GM12878 (cell line): ENCODE measurements around the gene SESTD1. TPM values are rescaled to one million over a fixed set of nuclear protein-coding genes. Genes with fewer than 3 reads are reported as not detected.

ENCODE experiments used
- ATAC-seq: fragments of 200-7000 bp; cut with Tn5 transposase; 3 replicates; pipeline ENCODE4 v1.9.1; 2020; ENCODE audit warnings: mild to moderate bottlenecking, moderate library complexity
- BruUV-seq: library from RNA; stranded (reverse); fragments of 400-500 nt; replicated peaks from 2 replicates; lab custom pipeline; 2021; lab: Mats Ljungman, UMichigan
- CTCF ChIA-PET: fragments of 300-600 bp; sonication (Branson Sonifier 250); formaldehyde crosslinking; extraction: SDS; loops from one replicate; lab custom pipeline; 2021; ENCODE audit warnings: inconsistent platforms; lab: Yijun Ruan, JAX
- POLR2A ChIA-PET: fragments of 350-600 bp; formaldehyde crosslinking; extraction: SDS; loops from one replicate; lab custom pipeline; 2021; ENCODE audit warnings: inconsistent platforms; lab: Charles Lee
- RAD21 ChIA-PET: fragments of 300-600 bp; sonication (Branson Sonifier 250); formaldehyde crosslinking; loops from one replicate; lab custom pipeline; 2023; ENCODE audit warnings: antibody characterized with exemption; ENCODE audit not compliant: unreplicated experiment; lab: Charles Lee
- SMC1A ChIA-PET: fragments of 300-600 bp; sonication (Branson Sonifier 250); formaldehyde crosslinking; loops from one replicate; lab custom pipeline; 2023; ENCODE audit not compliant: unreplicated experiment, uncharacterized antibody; lab: Charles Lee
- DNase-seq: peaks from one replicate; pipeline ENCODE4 v3.0.0-alpha.2; 2011; ENCODE audit warnings: low read depth, low spot score
- FAIRE-seq: peaks from 3 replicates; lab custom pipeline; 2011; peaks lifted over from hg19 to GRCh38; lab: Jason Lieb, UNC
- H2AFZ ChIP-seq: 2 replicates; pipeline ENCODE4 v1.6.0; 2011; ENCODE audit warnings: low read depth, low read length, control low read depth; ENCODE audit not compliant: control insufficient read depth
- H3K27ac ChIP-seq: 2 replicates; pipeline ENCODE4 v1.5.1; 2011; ENCODE audit warnings: control low read depth; ENCODE audit not compliant: control insufficient read depth, insufficient read depth
- H3K27me3 ChIP-seq, 2 experiments: replicated peaks in 1 of 2; 2 replicates each; pipeline versions ENCODE4 v1.6.0 to v1.6.1; 2011; ENCODE audit warnings: low read length in 1 of 2; ENCODE audit not compliant: control insufficient read depth in 2 of 2, insufficient read depth in 2 of 2
- H3K36me3 ChIP-seq, 2 experiments: 2 replicates each; pipeline ENCODE4 v1.5.1; 2011; ENCODE audit warnings: low read length in 1 of 2; ENCODE audit not compliant: control insufficient read depth in 2 of 2, insufficient read depth in 2 of 2
- H3K4me1 ChIP-seq: 2 replicates; pipeline ENCODE4 v1.6.1; 2011; ENCODE audit warnings: mild to moderate bottlenecking, low read length, moderate library complexity, mixed read lengths; ENCODE audit not compliant: control insufficient read depth, insufficient read depth
- H3K4me2 ChIP-seq: 2 replicates; pipeline ENCODE4 v1.6.0; 2011; ENCODE audit warnings: control low read depth; ENCODE audit not compliant: control insufficient read depth, insufficient read depth
- H3K4me3 ChIP-seq: fragments of 200-600 bp; sonication (generic); 2 replicates; pipeline ENCODE4 v1.5.1; 2016
- H3K79me2 ChIP-seq: 2 replicates; pipeline ENCODE4 v1.6.0; 2011; ENCODE audit warnings: low read length; ENCODE audit not compliant: control insufficient read depth, insufficient read depth
- H3K9ac ChIP-seq: 2 replicates; pipeline ENCODE4 v1.8.0; 2011; ENCODE audit warnings: low read length, control low read depth, mixed read lengths; ENCODE audit not compliant: control insufficient read depth, insufficient read depth
- H3K9me3 ChIP-seq: replicated peaks from 3 replicates; pipeline ENCODE4 v1.5.1; 2011; ENCODE audit warnings: mild to moderate bottlenecking, low read length; ENCODE audit not compliant: control insufficient read depth, insufficient read depth
- H4K20me1 ChIP-seq: 2 replicates; pipeline ENCODE4 v1.6.0; 2011; ENCODE audit not compliant: control insufficient read depth, insufficient read depth
- EP300 ChIP-seq, 2 experiments: fragments of 150-350 bp in 1 of 2; IDR thresholded peaks; 2 replicates each; pipeline ENCODE4 v1.6.1; 2011 to 2012; ENCODE audit warnings: low read depth in 2 of 2, low read length in 2 of 2, borderline replicate concordance in 1 of 2, improper control_type of control experiment in 1 of 2, inconsistent platforms in 1 of 2; ENCODE audit not compliant: control insufficient read depth in 1 of 2
- IKZF2 ChIP-seq, 2 experiments: fragments of 450-650 bp; IDR thresholded peaks; 2 replicates each; pipeline ENCODE4 v1.6.1; 2017; ENCODE audit warnings: mild to moderate bottlenecking in 2 of 2, moderate library complexity in 2 of 2
- JUNB ChIP-seq: IDR thresholded peaks from 2 replicates; pipeline ENCODE4 v1.6.1; 2016; ENCODE audit warnings: antibody characterized with exemption, mild to moderate bottlenecking
- JUND ChIP-seq: IDR thresholded peaks from 2 replicates; pipeline ENCODE4 v1.6.1; 2012; ENCODE audit warnings: low read depth, mild to moderate bottlenecking, low read length, improper control_type of control experiment, moderate library complexity
- MEF2B ChIP-seq: fragments of 450-650 bp; IDR thresholded peaks from 2 replicates; pipeline ENCODE4 v1.6.1; 2018; ENCODE audit warnings: mild to moderate bottlenecking, moderate library complexity; ENCODE audit not compliant: partially characterized antibody, poor library complexity, severe bottlenecking
- MTA2 ChIP-seq: fragments of 450-650 bp; IDR thresholded peaks from 2 replicates; pipeline ENCODE4 v1.6.1; 2016; ENCODE audit warnings: low read depth, mild to moderate bottlenecking, moderate library complexity
- POLR2AphosphoS2 ChIP-seq: IDR thresholded peaks from 2 replicates; pipeline ENCODE4 v1.6.1; 2011; ENCODE audit warnings: low read depth, mild to moderate bottlenecking, low read length, improper control_type of control experiment, moderate library complexity
- WRNIP1 ChIP-seq: IDR thresholded peaks from 2 replicates; pipeline ENCODE4 v1.6.1; 2011; ENCODE audit warnings: low read depth, low read length, improper control_type of control experiment, borderline replicate concordance
- WGBS: methylation state at CpG from one replicate; pipeline ENCODE4 v1.1.6; 2016; ENCODE audit warnings: low lambda C conversion rate; ENCODE audit not compliant: insufficient replicate concordance, insufficient coverage; ENCODE audit errors: missing lambda C conversion rate; 5-methylcytosine and 5-hydroxymethylcytosine counted together
- in situ Hi-C: fragments of 300-500 bp; cut with MboI; formaldehyde crosslinking; loops from 9 replicates; pipeline ENCODE4 v1.14.3; 2018; ENCODE audit warnings: mixed read lengths
- intact Hi-C: fragments of 100-400 bp; cut with micrococcal nuclease; formaldehyde crosslinking; loops from one replicate; pipeline ENCODE4 v1.14.2; 2022; ENCODE audit not compliant: unreplicated experiment
- polyA plus RNA-seq, 11 experiments: library from polyadenylated mRNA; depleted of rRNA in 4 of 11; unstranded in 6 of 11; stranded (reverse) in 5 of 11; fragments of >200 nt; fragmentation: Nextera tagmentation in 4 of 11; fragmentation: Illumina TruSeq in 1 of 11; extraction: Ambion mirVana in 4 of 11; extraction: Trizol in 1 of 11; gene quantifications; 1 replicate in 1 of 11; 2 replicates in 10 of 11; pipeline versions ENCODE4 v1.2.1 to v1.2.3, GENCODE V29; 2011 to 2016; ENCODE audit warnings: inconsistent platforms in 2 of 11, missing spikeins in 2 of 11, low read depth in 1 of 11
- total RNA-seq, 4 experiments: library from RNA; depleted of rRNA in 3 of 4; stranded (reverse); fragments of >200 nt in 3 of 4; fragmentation: Illumina TruSeq in 1 of 4; extraction: Trizol in 1 of 4; gene quantifications; 2 replicates each; pipeline versions ENCODE4 v1.2.1 to v1.2.3, GENCODE V29; 2013 to 2021
- TF ChIP-seq, protein P1 (sequence below): fragments of 450-650 bp; IDR thresholded peaks from 2 replicates; pipeline ENCODE4 v1.6.1; 2017; ENCODE audit warnings: mild to moderate bottlenecking, moderate library complexity
- TF ChIP-seq, protein P2 (sequence below): IDR thresholded peaks from 2 replicates; pipeline ENCODE4 v1.6.1; 2012; ENCODE audit warnings: low read length, inconsistent platforms

SESTD1 gene
- total and polyA plus RNA-seq, 10 of the 15 experiments (the other 5 are each of a cell fraction or from before 2014, with no cell fraction given) = 4.4 to 22.7 (median 9.5) TPM

DNA sequence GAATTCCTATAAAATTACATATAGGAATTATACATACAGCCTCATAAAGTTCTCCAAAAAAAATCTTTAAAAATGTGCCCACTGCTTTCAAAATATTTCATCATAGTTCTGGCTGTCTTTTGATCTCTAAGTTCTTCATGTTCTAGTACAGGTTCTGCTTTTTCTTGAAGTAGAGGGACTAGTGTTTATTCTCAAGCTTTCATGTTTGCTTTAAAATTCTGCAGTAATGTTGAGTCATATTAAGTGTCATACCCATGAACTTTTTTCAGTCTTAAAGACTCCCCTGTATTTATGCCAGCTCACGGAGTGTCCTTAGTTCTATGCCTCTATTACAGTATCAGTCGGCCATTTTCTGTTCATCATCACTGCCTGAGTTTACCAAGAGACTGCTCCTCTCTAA is 159.9 kb downstream of the SESTD1 start (continued):
- no peak for TF ChIP-seq POLR2AphosphoS2

DNA sequence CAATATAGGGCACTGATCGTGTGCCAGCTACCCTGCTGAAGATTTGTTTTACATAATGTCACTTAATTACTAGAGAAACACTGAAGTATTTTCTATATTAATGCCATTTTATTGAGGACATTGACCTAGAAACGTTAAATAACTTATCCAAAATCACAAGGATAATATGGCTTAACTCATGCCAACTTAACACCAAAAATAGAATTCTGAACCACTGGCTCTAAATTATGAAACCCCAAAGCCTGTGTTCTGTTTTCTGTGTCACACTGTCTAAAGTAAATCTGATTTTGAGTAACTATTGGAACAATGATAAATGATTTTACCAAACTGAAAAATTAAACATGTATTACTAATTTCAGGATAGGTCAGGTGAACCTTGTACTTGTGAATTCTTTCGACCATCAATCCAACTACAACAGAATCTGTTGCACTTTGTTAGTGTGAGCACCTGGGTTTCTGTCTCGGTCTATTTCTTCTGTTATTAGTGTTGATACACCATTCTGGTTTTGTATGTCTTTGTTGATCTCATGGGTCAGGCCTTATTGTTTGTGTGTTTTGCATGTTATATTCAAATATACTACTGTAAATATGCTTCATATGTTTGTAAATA is 166.4 kb downstream of the SESTD1 start:
- ChIA-PET POLR2A (interaction anchor here (1.0 to 3.4 kb wide), 4 partner anchors 8 to 77 kb away, joined by 3 to 22 read pairs (median 4); no protein-coding TSS in a partner anchor), SMC1A (interaction anchor here (0.8 to 7.3 kb wide), 12 partner anchors 8 to 101 kb away, joined by 3 to 66 read pairs (median 6); partner anchors contain the start of gene CCDC141), RAD21 (interaction anchor here (1.0 to 6.0 kb wide), 6 partner anchors 8 to 77 kb away, joined by 3 to 47 read pairs (median 14); partner anchors contain the start of gene CCDC141), CTCF (interaction anchor here (0.6 to 7.1 kb wide), 7 partner anchors 8 to 77 kb away, joined by 3 to 41 read pairs (median 4); partner anchors contain the start of gene CCDC141)
- Histone ChIP-seq H3K27me3 (no peaks in the 10 kb centered on the region), H3K4me1 (peaks cover 19% of the 10 kb centered on the region), H3K27ac (no peak overlapping the region; the same call in 1 of the 2 replicates), H3K9me3 (no peaks in the 10 kb centered on the region; the same call in 2 of the 3 replicates), H3K9ac (no peak overlapping the region), H3K4me2 (no peak overlapping the region), H3K36me3 (no peaks in the 10 kb centered on the region), H2AFZ (no peak overlapping the region), H4K20me1 (no peaks in the 10 kb centered on the region), H3K79me2 (no peaks in the 10 kb centered on the region), H3K4me3 (no peak overlapping the region)
- no TSS peak for BruUV-seq
- WGBS = 34% methylated on average over 4 of the region's 4 CpGs
- in situ Hi-C loops = no loop called here
- intact Hi-C loops = loop anchor here (5.0 kb wide), 2 partner anchors 51 to 76 kb away; no protein-coding TSS in a partner anchor
- FAIRE-seq (no peak), ATAC-seq (peak; percentile 63), DNase-seq (no peak)
- TF ChIP-seq IKZF2 (IDR thresholded peaks at IDR 0.05) (peak; percentile 23 to 27; a peak in 2 of 4 replicates), JUND (no peak), MEF2B (peak; percentile 36), WRNIP1 (no peak), MTA2 (peak; percentile 49; the same call in 1 of the 2 replicates), EP300 (IDR thresholded peaks at IDR 0.05; ENCODE audit: borderline replicate concordance in 1 of 2, control insufficient read depth in 1 of 2, low read depth in 2 of 2, low read length in 2 of 2) (peak in 1 of 2 experiments; percentile 40; a peak in 1 of 4 replicates), JUNB (peak; percentile 58)
- TF ChIP-seq, protein P1, sequence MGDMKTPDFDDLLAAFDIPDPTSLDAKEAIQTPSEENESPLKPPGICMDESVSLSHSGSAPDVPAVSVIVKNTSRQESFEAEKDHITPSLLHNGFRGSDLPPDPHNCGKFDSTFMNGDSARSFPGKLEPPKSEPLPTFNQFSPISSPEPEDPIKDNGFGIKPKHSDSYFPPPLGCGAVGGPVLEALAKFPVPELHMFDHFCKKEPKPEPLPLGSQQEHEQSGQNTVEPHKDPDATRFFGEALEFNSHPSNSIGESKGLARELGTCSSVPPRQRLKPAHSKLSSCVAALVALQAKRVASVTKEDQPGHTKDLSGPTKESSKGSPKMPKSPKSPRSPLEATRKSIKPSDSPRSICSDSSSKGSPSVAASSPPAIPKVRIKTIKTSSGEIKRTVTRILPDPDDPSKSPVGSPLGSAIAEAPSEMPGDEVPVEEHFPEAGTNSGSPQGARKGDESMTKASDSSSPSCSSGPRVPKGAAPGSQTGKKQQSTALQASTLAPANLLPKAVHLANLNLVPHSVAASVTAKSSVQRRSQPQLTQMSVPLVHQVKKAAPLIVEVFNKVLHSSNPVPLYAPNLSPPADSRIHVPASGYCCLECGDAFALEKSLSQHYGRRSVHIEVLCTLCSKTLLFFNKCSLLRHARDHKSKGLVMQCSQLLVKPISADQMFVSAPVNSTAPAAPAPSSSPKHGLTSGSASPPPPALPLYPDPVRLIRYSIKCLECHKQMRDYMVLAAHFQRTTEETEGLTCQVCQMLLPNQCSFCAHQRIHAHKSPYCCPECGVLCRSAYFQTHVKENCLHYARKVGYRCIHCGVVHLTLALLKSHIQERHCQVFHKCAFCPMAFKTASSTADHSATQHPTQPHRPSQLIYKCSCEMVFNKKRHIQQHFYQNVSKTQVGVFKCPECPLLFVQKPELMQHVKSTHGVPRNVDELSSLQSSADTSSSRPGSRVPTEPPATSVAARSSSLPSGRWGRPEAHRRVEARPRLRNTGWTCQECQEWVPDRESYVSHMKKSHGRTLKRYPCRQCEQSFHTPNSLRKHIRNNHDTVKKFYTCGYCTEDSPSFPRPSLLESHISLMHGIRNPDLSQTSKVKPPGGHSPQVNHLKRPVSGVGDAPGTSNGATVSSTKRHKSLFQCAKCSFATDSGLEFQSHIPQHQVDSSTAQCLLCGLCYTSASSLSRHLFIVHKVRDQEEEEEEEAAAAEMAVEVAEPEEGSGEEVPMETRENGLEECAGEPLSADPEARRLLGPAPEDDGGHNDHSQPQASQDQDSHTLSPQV = peak; percentile 94
- TF ChIP-seq, protein P2, sequence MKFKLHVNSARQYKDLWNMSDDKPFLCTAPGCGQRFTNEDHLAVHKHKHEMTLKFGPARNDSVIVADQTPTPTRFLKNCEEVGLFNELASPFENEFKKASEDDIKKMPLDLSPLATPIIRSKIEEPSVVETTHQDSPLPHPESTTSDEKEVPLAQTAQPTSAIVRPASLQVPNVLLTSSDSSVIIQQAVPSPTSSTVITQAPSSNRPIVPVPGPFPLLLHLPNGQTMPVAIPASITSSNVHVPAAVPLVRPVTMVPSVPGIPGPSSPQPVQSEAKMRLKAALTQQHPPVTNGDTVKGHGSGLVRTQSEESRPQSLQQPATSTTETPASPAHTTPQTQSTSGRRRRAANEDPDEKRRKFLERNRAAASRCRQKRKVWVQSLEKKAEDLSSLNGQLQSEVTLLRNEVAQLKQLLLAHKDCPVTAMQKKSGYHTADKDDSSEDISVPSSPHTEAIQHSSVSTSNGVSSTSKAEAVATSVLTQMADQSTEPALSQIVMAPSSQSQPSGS = 0 out of 2 replicates have a peak, but pooled peaks have one; percentile 20
